ENCODE data around the gene THOP1.

THOP1 gene

DNA sequence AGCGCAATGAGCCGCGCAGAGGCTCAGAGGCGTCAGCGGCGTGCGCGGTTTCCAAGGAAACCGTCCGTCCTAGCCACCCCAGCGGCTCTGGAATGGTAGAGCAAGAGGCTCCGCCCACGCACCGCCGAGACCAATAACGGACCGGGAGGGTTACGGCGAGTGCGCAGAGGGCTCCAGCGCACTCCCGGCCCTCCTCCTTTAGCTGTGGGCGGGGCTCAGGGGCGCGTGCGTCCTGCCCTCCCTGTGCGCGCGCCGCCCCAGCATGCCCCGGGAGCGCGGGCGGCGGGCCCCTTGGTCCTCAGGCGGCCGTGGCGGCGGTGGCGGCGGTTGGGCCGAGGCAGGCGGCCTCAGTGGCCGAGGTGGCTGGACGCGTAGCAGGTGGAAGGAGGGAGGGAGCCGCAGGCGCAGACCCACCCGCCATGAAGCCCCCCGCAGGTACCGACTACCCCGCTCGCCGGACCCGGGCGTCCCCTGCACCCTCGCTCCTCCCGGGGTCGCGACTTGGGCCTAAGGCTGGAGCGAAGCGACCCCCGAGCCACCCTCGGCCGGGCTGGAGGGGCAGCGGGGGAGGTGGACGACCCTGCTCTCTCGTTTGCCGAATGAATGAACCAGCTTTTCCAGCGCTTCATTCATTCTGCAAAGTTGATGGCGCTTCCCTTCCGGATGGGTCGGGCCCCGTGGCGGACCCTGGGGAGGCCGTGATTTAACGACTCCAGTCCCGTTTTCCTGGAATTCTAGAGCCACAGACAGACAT, at the start of gene THOP1:
Gene THOP1 (plus strand): TSS at position 260 of the 754 bp plus-strand sequence. CDS start 160 bp downstream, at position 420.
- DNase-seq (ENCODE audit: low read depth in 3 of 3) = peak; percentile 98 to 99 (median 99)

- no peak for DNase-seq (ENCODE audit: low read depth in 3 of 3)
Observed at GRCh38 chr19:2736550-2737190, 48.6 kb upstream of the THOP1 start.

- DNase-seq (ENCODE audit: low read depth in 3 of 3) = peak; percentile 98 to 99 (median 99)
Observed at GRCh38 chr19:2739602-2740313, 45.5 kb upstream of the THOP1 start, which contains the start of gene SLC39A3. SLC39A3 (minus strand) TSS chr19:2740017; CDS start chr19:2737257, 2,760 bp downstream.

DNA sequence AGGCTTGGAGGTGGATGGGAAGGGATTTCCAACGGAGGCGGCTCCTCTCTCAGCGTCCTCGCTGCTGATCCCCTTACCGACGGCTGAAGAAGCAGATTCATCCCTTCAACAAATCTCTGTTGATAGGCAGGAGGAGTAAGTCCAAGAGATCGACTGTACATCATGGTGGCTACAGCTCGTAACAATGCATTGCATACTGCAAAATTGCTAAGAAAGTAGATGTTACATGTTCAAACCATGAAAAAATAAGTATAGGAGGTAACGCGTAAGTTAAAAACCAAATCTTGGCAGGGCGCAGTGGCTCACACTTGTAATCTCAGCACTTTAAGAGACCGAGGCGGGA, 45.0 kb upstream of the THOP1 start:
- DNase-seq (ENCODE audit: low read depth in 3 of 3) = no peak

- DNase-seq (ENCODE audit: low read depth in 3 of 3) = no peak
Observed at GRCh38 chr19:2743099-2743498, 42.2 kb upstream of the THOP1 start.

DNA sequence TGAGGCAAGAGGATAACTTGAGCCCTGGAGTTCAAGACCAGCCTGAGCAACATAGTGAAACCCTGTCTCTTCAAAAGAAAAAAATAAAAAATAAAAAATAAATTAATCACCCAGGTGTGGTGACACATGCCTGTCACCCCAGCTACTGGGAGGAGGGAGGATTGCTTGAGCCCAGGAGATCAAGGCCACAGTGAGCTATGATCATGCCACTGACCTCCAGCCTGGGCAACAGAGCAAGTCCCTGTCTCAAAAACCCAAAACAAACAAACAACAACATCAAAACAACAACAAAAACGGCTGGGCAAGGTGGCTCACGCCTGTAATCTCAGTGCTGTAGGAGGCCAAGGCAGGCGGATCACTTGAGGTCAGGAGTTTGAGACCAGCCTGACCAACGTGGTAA, 41.2 kb upstream of the THOP1 start:
- DNase-seq (ENCODE audit: low read depth in 3 of 3) = no peak

DNA sequence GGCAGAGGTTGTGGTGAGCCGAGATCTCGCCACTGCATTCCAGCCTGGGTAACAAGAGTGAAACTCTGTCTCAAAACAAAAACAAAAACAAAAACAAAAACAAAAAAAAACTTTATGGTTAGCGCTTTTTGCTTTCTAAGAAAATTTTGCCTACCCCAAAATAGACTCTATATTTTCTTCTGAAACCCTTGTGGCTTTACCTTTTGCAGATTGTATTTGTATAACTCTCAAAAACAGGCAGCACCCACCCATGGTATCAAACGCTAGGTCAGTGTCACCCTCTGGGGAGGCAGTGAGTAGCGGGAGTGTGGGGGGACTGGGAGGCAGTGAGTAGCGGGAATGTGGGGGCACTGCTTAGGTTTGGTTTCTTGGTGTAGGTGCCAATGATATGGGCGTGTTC, 38.0 kb upstream of the THOP1 start:
- no peak for DNase-seq (ENCODE audit: low read depth in 3 of 3)

DNA sequence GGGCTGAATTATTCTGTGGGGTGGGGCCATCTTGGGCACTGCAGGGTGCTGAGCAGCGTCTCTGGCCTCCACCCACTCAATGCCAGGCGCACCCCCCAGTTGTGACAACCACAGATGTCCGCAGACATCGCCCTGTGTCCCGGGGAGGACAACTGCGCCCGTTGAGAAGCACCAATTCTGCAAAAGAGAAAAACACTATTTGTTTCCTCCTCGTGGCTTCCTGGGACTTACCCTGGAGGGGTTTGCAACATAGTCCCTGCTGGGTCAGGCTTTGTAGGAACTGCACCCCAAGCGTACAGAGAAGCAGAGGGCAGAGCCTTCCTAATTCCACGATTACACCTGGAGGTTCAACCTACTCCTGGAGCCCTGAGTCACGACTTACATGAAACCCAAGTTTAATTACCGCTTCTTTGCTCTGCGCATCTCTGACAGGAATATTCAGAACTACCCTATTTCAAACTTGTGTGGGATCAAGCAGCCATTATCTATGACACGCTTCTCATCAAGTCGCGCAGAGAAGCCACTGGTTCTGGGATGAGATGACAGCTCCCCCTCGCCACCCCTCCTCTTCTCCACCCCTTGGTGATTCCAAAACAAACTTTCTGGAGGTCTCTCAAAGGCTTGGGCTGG, 34.4 kb upstream of the THOP1 start:
- no peak for DNase-seq (ENCODE audit: low read depth in 3 of 3)

GRCh38 chr19:2751438-2751830, 33.9 kb upstream of the THOP1 start:
- no peak for DNase-seq (ENCODE audit: low read depth in 3 of 3)

DNA sequence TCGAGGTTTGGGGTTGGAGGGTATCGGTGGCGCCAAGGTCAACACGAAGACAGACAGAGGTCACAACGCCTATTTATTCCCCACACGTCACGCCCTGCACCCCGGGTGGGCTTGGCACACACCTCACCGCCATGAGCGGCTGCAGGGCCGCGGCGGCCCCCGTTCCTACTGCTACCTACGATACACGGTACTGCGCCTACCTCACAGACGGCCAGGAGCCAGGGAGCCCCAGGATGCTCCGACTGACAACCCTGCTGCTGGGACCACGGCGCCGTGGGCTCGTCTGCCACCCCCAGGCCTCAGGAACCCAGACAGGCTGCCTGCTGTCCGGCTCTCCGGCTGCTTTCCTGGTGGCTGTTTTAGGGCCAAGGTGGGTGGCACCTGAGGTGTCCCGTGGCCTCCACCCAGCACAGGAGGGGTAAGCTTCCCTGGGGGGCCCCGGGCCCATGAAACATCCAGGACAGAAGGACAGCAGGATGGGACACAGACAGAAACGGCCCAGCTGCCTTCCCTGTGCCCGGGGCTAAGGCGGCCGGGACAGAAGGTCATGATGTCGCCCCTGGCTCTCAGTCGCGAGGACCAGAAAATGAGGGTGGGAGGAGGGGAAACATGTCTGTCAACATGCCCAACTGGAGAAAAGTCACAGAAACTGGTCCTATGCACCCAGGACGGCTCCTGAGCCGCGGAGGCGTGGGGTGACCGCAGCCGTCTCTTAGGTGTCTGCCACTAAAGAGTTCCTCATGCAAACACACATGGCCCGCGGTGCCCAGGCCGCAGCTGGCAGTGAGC, 30.4 kb upstream of the THOP1 start:
- no peak for DNase-seq (ENCODE audit: low read depth in 3 of 3)

GRCh38 chr19:2755448-2755705, 29.9 kb upstream of the THOP1 start:
- no peak for DNase-seq (ENCODE audit: low read depth in 3 of 3)

GRCh38 chr19:2755811-2756210, 29.5 kb upstream of the THOP1 start:
- no peak for DNase-seq (ENCODE audit: low read depth in 3 of 3)

DNA sequence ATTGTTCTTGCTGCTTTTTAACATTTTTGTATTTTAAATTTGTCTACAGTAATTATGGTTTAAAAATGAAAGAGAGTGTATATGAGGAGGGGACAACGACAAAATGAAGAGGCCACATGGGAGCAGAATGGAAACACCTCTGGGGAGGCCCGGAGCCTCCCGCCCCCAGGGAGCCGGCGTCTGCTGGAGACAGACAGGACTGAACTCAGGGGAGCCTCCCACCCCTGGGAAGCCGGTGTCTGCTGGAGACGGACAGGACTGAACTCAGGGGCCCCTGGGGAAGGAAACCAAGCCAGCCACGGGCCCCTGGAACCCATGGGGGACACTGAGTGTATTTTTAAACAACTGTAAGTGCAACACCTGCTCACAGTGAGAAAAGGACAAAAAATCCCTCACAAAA, 28.8 kb upstream of the THOP1 start:
- no peak for DNase-seq (ENCODE audit: low read depth in 3 of 3)

DNA sequence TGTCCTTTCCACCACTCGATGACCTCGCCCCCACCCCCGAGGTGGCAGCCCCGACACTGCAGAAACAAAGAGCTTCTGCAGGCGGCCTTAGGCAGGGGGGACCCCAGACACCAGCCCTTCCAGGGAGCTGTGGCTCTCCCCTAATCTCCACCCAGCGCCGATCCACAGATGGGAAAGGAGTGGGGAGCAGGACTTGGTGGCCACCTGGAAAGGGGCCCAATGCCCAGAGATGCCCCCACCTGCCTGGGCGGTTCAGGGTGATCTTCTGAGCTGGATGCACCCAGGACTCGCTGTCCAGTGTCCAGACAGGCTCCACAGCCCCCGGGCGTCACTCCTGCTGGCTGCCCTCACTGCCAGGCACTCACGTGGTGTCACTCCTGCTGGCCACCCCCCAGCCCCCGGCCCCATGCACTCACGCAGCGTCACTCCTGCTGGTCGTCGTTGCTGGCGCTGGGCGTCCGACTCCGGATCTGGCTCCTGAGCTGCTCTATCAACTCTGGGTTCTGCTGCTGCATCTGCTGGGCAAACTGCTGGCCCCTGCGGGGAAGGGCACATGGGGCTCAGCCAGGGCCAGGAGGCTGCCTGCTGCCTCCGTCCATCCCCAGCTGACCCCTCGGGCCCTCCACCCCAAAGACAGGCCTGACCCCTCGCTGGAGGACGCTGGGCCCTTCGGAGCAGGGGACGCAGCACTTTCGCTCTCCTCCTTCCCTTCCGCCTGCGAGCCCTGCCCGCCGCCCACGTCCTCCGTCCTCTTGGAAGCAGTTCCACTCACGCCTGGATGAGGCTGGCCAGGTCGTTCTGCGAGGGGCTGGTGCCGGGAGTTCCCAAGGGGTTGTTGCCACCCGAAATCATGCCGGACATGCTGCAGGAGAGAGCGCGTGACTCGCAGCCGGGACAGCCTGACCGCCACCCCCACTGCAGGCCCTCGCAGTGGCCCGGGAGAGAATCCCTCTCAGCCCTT, 28.1 kb upstream of the THOP1 start:
- DNase-seq (ENCODE audit: low read depth in 3 of 3) = no peak

GRCh38 chr19:2758601-2759313, 26.5 kb upstream of the THOP1 start:
- no peak for DNase-seq (ENCODE audit: low read depth in 3 of 3)

GRCh38 chr19:2759362-2759761, 25.9 kb upstream of the THOP1 start:
- no peak for DNase-seq (ENCODE audit: low read depth in 3 of 3)

GRCh38 chr19:2759965-2760364, 25.3 kb upstream of the THOP1 start:
- no peak for DNase-seq (ENCODE audit: low read depth in 3 of 3)

DNA sequence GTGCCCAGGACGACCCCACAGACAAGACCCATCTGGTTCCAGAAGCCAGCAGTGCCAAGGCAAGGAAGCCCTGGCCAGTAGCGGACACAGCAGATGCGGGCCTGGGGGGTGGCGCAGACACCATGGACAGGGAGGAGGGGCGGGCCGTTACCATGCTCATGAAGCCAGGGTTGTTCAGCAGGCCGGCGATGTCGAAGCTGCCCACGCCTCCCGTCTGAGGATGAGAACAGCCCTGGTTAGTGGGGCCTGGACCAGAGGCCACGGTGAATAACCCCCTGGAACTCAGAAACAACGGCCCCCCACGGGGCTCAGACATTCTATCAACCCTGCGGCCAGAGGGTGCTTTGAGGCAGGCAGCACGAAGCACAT, 24.0 kb upstream of the THOP1 start:
- no peak for DNase-seq (ENCODE audit: low read depth in 3 of 3)

DNA sequence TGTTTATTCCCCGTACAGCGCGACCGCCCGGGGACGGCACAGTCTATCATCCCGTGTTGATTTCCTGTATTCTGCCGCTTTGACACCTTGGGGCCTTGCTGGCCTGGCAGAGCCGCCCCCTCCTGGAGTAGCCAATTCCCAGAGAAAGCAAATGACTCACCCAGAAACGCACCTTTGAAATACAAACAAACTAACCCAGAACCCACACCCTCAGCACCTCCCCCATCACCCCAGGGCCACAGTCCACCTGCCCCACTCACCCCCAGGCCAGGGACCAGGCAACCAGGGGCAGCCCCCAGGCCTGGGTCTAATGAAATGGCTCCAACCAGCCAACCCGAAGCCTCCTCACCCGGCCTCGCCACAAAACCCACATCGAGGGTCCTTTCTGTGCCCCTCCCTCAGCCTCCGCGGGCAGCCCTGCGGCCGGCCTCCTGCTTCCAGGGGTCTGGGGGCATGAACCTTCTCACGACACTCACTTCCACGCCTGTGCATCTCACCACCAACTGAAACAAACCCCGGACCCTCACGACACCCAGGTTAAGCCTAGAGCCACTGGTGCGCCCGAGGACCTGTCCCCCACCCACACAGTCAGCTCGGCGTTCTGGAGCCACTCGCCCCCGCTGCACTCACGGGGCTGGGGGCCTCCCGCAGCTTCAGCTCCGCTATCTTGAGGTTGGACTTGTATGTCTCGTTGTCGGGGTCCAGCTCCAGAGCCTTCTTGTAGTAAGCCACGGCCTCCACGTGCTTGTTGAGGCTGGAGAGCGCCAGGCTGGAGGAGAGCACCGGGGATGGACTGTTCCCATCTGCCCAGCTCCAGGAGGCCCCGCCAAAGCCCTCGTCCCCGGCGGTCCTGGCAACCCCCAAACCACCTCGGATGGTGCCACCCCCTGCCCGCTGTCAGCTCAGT, 23.2 kb upstream of the THOP1 start:
- DNase-seq (ENCODE audit: low read depth in 3 of 3) = no peak

Data from stimulated activated CD4-positive, alpha-beta T cell treated with anti-CD3 and anti-CD28 coated beads, TNF-alpha, amount 100 ng/mL, for 4 hours (primary cell).